Ammon's horn (tissue), 1 donor: ENCODE data around the gene MYMK.

Experiments used
- DNase-seq: peaks from one replicate; pipeline ENCODE4 v3.0.0-alpha.2; 2016; ENCODE audit warnings: low spot score

The MYMK gene

GRCh38 chr9:133505186-133505830 lies 19.5 kb downstream of the MYMK start:
- DNase-seq = no peak

- no peak for DNase-seq
Observed at GRCh38 chr9:133502112-133502511, 22.6 kb downstream of the MYMK start.

DNA sequence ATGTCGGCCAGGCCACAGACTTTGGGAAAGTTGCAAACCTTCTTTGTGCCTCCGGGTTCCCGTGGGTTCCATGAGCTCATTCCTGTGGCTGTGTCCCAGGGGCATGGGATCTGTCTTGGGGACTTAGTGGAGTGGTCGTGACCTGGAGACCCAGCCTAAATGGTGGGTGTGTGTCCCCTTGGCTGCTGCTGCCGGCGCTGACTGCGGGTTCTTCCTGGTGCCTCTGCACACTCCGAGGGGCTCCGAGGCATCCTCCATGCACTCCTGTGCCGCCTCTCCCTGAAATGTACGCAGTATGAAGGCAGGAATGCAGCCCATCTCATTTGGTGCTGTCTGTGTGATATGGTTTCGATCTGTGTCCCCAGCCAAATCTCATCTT lies 24.9 kb downstream of the MYMK start:
- no peak for DNase-seq

GRCh38 chr9:133499132-133499891 lies 25.4 kb downstream of the MYMK start:
- DNase-seq = no peak

GRCh38 chr9:133496861-133497842 lies 27.6 kb downstream of the MYMK start:
- DNase-seq = no peak

- no peak for DNase-seq
Observed at GRCh38 chr9:133495327-133496293, 29.1 kb downstream of the MYMK start.

DNA sequence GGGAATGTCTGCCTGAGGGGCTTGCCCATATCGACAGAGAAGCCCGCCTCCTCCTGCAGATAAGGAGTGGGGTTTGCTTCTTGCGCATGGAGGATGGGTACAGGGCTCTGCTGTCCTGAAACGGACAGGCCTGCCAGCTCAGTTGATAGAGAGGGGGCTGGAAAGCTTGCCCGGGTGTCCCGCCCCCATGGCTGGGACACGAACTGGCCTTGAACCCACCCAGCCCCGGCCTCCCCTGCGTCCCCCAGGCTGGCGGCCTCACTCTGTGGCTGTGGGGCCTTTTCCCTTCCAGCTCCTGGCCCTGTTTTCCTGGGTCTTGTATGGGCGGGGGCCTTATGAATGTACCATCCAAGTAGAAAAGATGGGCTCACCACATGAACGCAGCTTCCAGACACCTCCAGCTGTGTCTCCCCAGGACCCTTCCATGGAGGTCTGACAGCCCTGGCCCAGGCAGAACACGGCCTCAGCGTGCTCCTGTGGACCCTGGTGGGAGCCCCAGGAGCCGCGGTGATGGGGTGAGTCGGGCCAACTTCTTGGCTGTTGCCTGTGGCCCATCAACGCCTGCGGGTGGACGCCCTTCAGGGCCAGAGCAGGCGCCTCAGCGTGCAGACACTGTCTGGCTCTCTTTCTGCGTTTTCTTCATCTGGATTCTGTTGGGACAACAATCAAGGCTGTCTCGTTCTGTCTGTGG lies 30.0 kb downstream of the MYMK start:
- no peak for DNase-seq

DNA sequence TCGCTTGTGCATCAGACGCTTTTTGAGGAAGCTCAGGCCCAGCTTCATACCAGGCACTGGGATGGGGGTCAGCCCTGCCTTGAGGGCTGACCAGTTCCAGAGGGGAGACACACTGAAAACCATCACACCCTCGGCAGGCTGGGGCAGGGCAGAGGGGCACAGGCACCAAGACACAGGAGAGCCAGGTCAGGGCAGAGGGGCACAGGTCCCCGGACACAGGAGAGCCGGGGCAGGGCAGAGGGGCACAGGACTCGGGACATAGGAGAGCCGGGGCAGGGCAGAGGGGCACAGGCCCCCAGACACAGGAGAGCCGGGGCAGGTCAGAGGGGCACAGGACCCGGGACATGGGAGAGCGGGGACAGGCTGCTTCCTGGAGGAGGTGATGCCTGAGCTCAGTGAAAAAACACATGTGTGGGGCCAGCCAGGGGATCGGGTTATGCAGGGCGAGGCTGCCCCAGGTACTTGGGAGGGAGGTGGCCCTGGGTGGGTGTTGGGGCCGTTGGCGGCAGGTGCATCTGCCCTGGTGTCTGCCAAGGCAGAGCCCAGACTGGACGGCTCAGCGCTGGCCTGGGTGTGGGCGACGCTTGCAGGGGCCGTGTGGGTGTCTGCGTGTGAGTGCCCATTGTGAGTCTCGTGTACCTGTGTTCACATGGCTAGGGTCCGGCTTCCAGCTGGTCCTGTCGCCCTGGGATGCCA lies 30.8 kb downstream of the MYMK start:
- DNase-seq = no peak

DNA sequence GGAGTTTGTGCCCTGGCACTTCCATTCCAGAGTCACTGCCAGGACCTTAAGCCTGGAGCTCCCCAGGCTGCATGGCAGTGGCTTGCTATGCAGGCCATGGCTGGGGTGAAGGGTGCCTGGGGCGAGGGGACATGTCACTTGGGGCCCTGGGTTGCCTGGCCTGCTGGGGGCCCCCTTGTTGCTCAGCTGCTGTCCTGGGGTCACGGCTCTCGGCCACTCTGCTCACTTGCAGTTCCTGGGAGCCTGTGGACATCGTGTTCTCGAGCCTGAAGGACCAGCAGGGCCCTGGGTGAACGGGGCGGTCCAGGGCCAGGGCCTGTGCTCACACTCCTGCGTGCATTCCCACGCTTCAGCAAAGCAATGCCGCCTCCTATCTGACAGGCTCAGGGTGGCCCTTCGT lies 31.3 kb downstream of the MYMK start:
- no peak for DNase-seq

GRCh38 chr9:133492061-133493021 lies 32.4 kb downstream of the MYMK start:
- DNase-seq = no peak

GRCh38 chr9:133491656-133491925 lies 33.2 kb downstream of the MYMK start:
- no peak for DNase-seq

- no peak for DNase-seq
Observed at GRCh38 chr9:133490865-133491655, 33.7 kb downstream of the MYMK start.

DNA sequence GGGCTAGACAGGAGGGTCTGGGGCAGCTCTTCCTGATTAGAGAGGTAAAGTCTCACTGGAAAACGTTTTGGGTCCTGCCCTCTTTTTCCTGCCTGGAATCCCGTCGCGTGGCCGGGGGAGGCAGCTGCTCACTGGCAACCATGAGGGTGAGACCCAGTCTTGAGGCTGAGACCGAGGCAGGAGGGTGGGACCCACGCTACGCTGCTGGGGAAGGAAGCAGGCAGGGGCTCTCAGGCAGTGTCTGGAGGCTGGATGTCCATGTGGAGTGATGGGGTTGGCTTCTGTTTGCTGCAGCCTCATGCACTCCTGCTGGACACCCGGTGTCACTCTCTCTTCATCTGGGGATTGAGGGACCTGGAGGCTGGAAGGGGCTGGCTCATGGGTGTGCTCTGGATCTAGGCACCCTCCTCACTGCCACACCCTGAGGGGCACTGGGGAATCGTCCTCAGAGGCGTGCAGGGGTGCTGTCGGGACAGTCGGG lies 34.5 kb downstream of the MYMK start:
- DNase-seq = no peak

DNA sequence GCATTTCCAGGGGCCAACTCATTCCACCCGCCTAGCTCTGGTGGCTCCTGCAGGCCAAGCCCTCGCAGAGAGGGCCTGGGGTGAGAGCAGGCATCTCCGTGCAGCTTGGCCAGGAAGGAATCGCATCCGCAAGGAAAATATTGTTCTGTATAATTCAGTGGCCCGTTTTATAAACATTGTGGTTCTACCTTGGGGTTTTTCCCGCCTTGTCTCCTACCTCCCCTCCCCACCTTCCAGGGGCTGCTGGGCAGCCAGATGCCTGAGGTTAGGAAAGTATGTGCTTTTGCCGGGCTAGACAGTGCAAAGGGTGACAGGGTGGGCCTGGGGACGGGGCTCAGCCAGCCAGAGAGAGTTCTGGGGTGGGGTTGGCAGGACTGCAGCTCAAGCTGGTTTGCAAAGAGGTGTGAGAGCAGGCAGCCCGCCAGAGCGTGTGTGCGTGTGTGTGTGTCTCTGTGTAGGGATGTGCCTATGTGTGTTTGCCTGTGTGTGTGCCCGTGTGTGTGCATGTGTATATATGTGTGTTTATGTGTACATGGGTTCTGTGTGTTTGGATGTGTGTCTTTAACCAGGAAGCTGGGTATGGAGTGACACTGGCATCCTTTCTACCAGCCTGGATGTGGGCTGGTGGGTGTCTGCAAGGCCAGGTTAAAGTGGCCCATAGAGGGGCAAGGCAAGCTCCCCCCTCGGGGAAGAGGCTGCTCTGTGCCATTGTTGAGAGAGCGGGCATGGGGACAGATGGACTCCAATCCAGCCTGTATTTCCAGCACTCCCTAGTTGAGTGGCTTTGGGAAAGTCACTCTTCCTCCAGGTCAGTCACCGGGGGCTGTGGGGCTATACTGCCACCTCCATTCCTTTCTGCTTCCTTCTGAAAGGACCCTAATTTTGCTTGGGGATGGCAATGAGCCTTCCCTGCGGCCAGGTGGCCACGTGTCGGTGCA lies 35.2 kb downstream of the MYMK start:
- no peak for DNase-seq

DNA sequence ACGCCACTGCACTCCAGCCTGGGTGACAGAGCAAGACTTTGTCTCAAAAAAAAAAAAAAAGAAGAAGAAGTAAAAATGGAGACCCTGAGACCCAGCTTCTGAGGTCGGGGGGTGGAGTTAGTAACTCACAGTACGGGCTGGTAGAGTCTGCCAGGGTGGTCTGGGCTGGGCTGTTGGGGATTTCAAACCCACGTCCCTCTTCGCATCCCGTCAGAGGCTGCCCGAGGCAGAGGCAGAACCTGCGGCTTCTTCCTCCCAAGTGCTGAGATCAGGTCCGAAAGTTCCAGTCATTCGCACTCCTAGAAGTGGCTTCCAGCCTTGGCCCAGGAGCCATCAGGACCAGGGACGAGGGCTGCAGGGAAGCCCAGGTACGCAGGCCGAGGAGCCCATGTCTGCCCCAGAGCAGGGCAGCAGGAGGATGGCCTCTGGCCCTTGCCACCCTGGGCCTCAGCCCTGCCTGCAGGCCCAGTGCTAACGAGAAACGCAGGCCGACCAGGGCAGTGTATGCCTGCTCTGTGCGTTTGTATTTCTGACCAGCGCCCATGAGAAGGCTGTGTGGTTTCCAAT lies 36.0 kb downstream of the MYMK start:
- no peak for DNase-seq

GRCh38 chr9:133487331-133487725 lies 37.4 kb downstream of the MYMK start:
- DNase-seq = no peak
